SU-DHL-6 (cell line): ENCODE results near the gene MDK.

ENCODE experiments used
- H2AFZ ChIP-seq: fragments of 200-600 bp; sonication (generic); 2 replicates; pipeline ENCODE4 v1.6.1; 2014; ENCODE audit warnings: low read depth, mild to moderate bottlenecking, moderate library complexity, mixed read lengths, antibody characterized with exemption, low read length; ENCODE audit not compliant: severe bottlenecking
- H3F3A ChIP-seq: fragments of 200-600 bp; shearing (Covaris generic); 2 replicates; pipeline ENCODE4 v1.6.0; 2016; ENCODE audit warnings: antibody characterized with exemption, mild to moderate bottlenecking; ENCODE audit not compliant: insufficient read depth
- H3K27ac ChIP-seq: fragments of 200-600 bp; sonication (generic); 2 replicates; pipeline ENCODE4 v1.5.1; 2016; ENCODE audit warnings: low read depth, mild to moderate bottlenecking, low read length, moderate library complexity, mixed read lengths
- H3K27me3 ChIP-seq: fragments of 200-600 bp; sonication (generic), shearing (Covaris generic); 2 replicates; pipeline ENCODE4 v1.6.0; 2014; ENCODE audit warnings: mild to moderate bottlenecking, low read length
- H3K36me3 ChIP-seq: fragments of 200-600 bp; sonication (generic); 2 replicates; pipeline ENCODE4 v1.6.1; 2014; ENCODE audit warnings: mild to moderate bottlenecking, low read length, mixed read lengths
- H3K4me2 ChIP-seq: fragments of 300-600, 200-600 bp; shearing (Covaris generic), sonication (generic); 2 replicates; pipeline ENCODE4 v1.6.0; 2014; ENCODE audit warnings: low read length, low read depth, mild to moderate bottlenecking; ENCODE audit not compliant: poor library complexity, severe bottlenecking
- H3K4me3 ChIP-seq: fragments of 200-600 bp; sonication (generic); 2 replicates; pipeline ENCODE4 v1.5.1; 2014; ENCODE audit warnings: antibody characterized with exemption, low read length, mild to moderate bottlenecking, mixed read lengths; ENCODE audit not compliant: insufficient read depth, poor library complexity, severe bottlenecking
- H3K79me2 ChIP-seq: fragments of 200-600 bp; sonication (generic); 2 replicates; pipeline ENCODE4 v1.6.1; 2014; ENCODE audit warnings: mild to moderate bottlenecking, low read length, moderate library complexity; ENCODE audit not compliant: insufficient read depth
- H3K9ac ChIP-seq: fragments of 200-600 bp; sonication (generic); 2 replicates; pipeline ENCODE4 v1.7.0; 2014; ENCODE audit warnings: mild to moderate bottlenecking, low read length
- H3K9me2 ChIP-seq: fragments of 200-600 bp; sonication (generic); replicated peaks from 2 replicates; pipeline ENCODE4 v1.6.1; 2014; ENCODE audit warnings: low read length; ENCODE audit not compliant: insufficient read depth
- H3K9me3 ChIP-seq: fragments of 200-600 bp; sonication (generic); 2 replicates; pipeline ENCODE4 v1.6.1; 2014; ENCODE audit warnings: low read length, mixed read lengths; ENCODE audit not compliant: insufficient read depth
- H4K20me1 ChIP-seq: fragments of 200-600 bp; sonication (generic); 2 replicates; pipeline ENCODE4 v1.6.1; 2014; ENCODE audit warnings: low read depth, mild to moderate bottlenecking, antibody characterized with exemption, low read length, moderate library complexity, mixed read lengths
- CTCF ChIP-seq: fragments of 200-600 bp; sonication (generic); IDR thresholded peaks from one replicate; pipeline ENCODE4 v1.5.1; 2017; ENCODE audit warnings: antibody characterized with exemption, mild to moderate bottlenecking, low read length, moderate library complexity; ENCODE audit not compliant: insufficient read depth, poor library complexity, severe bottlenecking
- EZH2phosphoT487 ChIP-seq: fragments of 200-600 bp; sonication (generic), shearing (Covaris generic); conservative IDR thresholded peaks from 2 replicates; pipeline ENCODE4 v1.6.1; 2018; ENCODE audit warnings: mild to moderate bottlenecking, antibody characterized with exemption, low read length, moderate library complexity, mixed read lengths

The MDK gene

GRCh38 chr11:46414466-46414796 is 33.0 kb downstream of the MDK start:
- H3K27ac ChIP-seq = no peak overlapping the region
- no peak overlapping the region for H2AFZ ChIP-seq
- no peaks in the 10 kb centered on the region for H4K20me1 ChIP-seq
- no peak overlapping the region for H3K4me3 ChIP-seq
- H3F3A ChIP-seq = no peaks in the 10 kb centered on the region
- TF ChIP-seq CTCF (no peak), EZH2phosphoT487 (no peak)
- H3K27me3 ChIP-seq = no peaks in the 10 kb centered on the region
- H3K79me2 ChIP-seq = no peaks in the 10 kb centered on the region
- 0 out of 2 replicates have a peak, but pooled peaks cover 3% of the 10 kb centered on the region for H3K36me3 ChIP-seq
- H3K4me2 ChIP-seq = no peak overlapping the region
- H3K9me3 ChIP-seq = no peaks in the 10 kb centered on the region
- no peak overlapping the region for H3K9ac ChIP-seq
- H3K9me2 ChIP-seq = no peaks in the 10 kb centered on the region

GRCh38 chr11:46414879-46415278 is 33.4 kb downstream of the MDK start:
- H3K27ac ChIP-seq = no peak overlapping the region
- TF ChIP-seq CTCF = no peak
- TF ChIP-seq EZH2phosphoT487 = no peak
- H3F3A ChIP-seq = no peaks in the 10 kb centered on the region
- no peaks in the 10 kb centered on the region for H3K79me2 ChIP-seq
- no peak overlapping the region for H2AFZ ChIP-seq
- H4K20me1 ChIP-seq = no peaks in the 10 kb centered on the region
- no peak overlapping the region for H3K4me2 ChIP-seq
- H3K9me2 ChIP-seq = no peaks in the 10 kb centered on the region
- no peak overlapping the region for H3K9ac ChIP-seq
- H3K9me3 ChIP-seq = no peaks in the 10 kb centered on the region
- H3K4me3 ChIP-seq = no peak overlapping the region
- H3K27me3 ChIP-seq = no peaks in the 10 kb centered on the region
- 0 out of 2 replicates have a peak, but pooled peaks cover 3% of the 10 kb centered on the region for H3K36me3 ChIP-seq

GRCh38 chr11:46417711-46418110 is 36.2 kb downstream of the MDK start:
- Histone ChIP-seq H3K27me3 (no peaks in the 10 kb centered on the region), H3F3A (no peaks in the 10 kb centered on the region), H3K36me3 (0 out of 2 replicates have a peak, but pooled peaks cover 3% of the 10 kb centered on the region), H2AFZ (no peak overlapping the region), H3K9me3 (no peaks in the 10 kb centered on the region), H3K79me2 (no peaks in the 10 kb centered on the region), H3K9ac (no peak overlapping the region), H3K4me2 (no peak overlapping the region), H3K27ac (no peak overlapping the region), H3K4me3 (no peak overlapping the region), H4K20me1 (no peaks in the 10 kb centered on the region), H3K9me2 (no peaks in the 10 kb centered on the region)
- TF ChIP-seq EZH2phosphoT487 (no peak), CTCF (no peak)
